ENCODE measurements around the gene ADAT3. TPM values are rescaled to one million over a fixed set of nuclear protein-coding genes. Genes with fewer than 3 reads are reported as not detected.

ADAT3 gene
- total and polyA plus RNA-seq, 2 of the 4 experiments (the other 2 are of a cell fraction), result 0.36 to 2.8 TPM

DNA sequence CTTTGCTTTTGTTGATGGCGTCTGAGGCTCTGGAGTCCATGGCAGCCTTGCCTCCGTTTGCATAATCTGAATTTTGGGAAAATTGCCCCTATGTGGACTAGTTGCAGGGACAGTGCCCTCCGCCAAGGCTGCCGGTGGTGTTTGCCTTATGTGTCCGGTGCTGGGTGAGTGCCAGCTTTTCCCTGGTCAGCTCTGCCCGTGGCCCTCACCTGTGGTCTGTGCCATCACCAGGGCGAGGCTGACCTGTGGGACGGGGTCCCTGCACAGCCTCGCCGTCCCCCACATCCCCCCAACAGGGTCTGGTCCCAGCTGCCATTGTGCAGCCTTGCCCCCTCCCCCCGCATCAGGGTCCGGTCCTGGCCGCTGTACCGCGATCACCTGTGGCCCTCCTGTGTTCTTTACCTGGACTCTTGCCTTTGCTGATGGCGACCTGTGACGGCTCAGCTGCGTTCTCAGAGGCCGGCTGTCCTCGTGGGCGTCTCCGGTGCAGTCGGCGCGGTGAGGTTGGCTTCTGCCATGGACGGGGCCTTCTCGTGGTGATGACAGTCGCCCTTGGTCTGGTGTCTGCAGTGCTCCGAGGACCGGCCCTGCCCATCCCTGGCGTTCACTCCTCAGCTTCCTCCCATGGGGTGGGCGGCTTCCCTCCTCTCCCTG is 48.4 kb downstream of the ADAT3 start:
- no peak overlapping the region for H3K4ac ChIP-seq (ENCODE audit: low read depth, low read length)
- in situ Hi-C loops (cut with MboI; ENCODE audit: low sequenced_read_pairs), result no loop called here
- peaks cover 2% of the 10 kb centered on the region; the same call in 1 of the 2 replicates for H3K9me1 ChIP-seq (ENCODE audit: insufficient read depth, low read length)
- no peak for DNase-seq
- peaks cover 91% of the 10 kb centered on the region for H4K20me1 ChIP-seq (ENCODE audit: insufficient read depth, low read length)
- no peak overlapping the region for H3K9ac ChIP-seq (ENCODE audit: low read depth, low read length)
- no peak overlapping the region for H3K4me2 ChIP-seq (ENCODE audit: low read depth, low read length)
- H3K56ac ChIP-seq (ENCODE audit: extremely low read depth, insufficient read depth, low read length), result no peak overlapping the region
- ChIA-PET POLR2A (ENCODE audit: unreplicated experiment) (no interaction called here), CTCF (no interaction called here)
- no peaks in the 10 kb centered on the region for H3K4me1 ChIP-seq (ENCODE audit: control insufficient read depth, insufficient read depth, low read length)
- no peak overlapping the region for H3K18ac ChIP-seq (ENCODE audit: low read depth, low read length)
- no peak overlapping the region for H2BK5ac ChIP-seq (ENCODE audit: low read depth, low read length, poor library complexity, severe bottlenecking)
- no peak overlapping the region for H2AFZ ChIP-seq (replicated peaks; ENCODE audit: low read length, poor library complexity)
- no peak overlapping the region for H3K14ac ChIP-seq (replicated peaks; ENCODE audit: low read depth, low read length)
- WGBS, 2 experiments (ENCODE audit: extremely low coverage in 2 of 2, insufficient read length in 1 of 2), result 88% methylated on average over 16 of the region's 32 CpGs; no CpG with 5 or more reads in 1 of the 2 experiments
- no peak for ATAC-seq (ENCODE audit: low read depth)
- TF ChIP-seq MXI1 (IDR thresholded peaks at IDR 0.05; ENCODE audit: borderline replicate concordance, low read depth, low read length) (no peak), RAD21 (IDR thresholded peaks at IDR 0.05; ENCODE audit: low read length) (no peak), CEBPB (IDR thresholded peaks at IDR 0.05; ENCODE audit: low read depth, low read length) (no peak), MAZ (IDR thresholded peaks at IDR 0.05; ENCODE audit: borderline replicate concordance, low read depth, low read length) (no peak), NFE2L2 (IDR thresholded peaks at IDR 0.05; ENCODE audit: low read depth, low read length) (no peak), ELK1 (IDR thresholded peaks at IDR 0.05; ENCODE audit: borderline replicate concordance, low read depth, low read length) (no peak), USF2 (IDR thresholded peaks at IDR 0.05; ENCODE audit: low read depth, low read length) (no peak), BHLHE40 (IDR thresholded peaks at IDR 0.05; ENCODE audit: low read depth, low read length) (no peak), CHD1 (IDR thresholded peaks at IDR 0.05; ENCODE audit: low read depth, low read length) (no peak), FOS (IDR thresholded peaks at IDR 0.05; ENCODE audit: low read depth, low read length) (no peak), RFX5 (IDR thresholded peaks at IDR 0.05; ENCODE audit: low read depth, low read length) (no peak), MAFK (IDR thresholded peaks at IDR 0.05; ENCODE audit: low read depth, low read length) (no peak), RCOR1 (IDR thresholded peaks at IDR 0.05; ENCODE audit: insufficient replicate concordance, low read length) (no peak), POLR2A (IDR thresholded peaks at IDR 0.05; ENCODE audit: low read depth, low read length) (no peak), SMC3 (IDR thresholded peaks at IDR 0.05; ENCODE audit: low read depth, low read length) (no peak)
- TF ChIP-seq, protein P1, sequence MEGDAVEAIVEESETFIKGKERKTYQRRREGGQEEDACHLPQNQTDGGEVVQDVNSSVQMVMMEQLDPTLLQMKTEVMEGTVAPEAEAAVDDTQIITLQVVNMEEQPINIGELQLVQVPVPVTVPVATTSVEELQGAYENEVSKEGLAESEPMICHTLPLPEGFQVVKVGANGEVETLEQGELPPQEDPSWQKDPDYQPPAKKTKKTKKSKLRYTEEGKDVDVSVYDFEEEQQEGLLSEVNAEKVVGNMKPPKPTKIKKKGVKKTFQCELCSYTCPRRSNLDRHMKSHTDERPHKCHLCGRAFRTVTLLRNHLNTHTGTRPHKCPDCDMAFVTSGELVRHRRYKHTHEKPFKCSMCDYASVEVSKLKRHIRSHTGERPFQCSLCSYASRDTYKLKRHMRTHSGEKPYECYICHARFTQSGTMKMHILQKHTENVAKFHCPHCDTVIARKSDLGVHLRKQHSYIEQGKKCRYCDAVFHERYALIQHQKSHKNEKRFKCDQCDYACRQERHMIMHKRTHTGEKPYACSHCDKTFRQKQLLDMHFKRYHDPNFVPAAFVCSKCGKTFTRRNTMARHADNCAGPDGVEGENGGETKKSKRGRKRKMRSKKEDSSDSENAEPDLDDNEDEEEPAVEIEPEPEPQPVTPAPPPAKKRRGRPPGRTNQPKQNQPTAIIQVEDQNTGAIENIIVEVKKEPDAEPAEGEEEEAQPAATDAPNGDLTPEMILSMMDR (conservative IDR thresholded peaks at IDR 0.05; ENCODE audit: low read depth, low read length), result no peak
- H2AK9ac ChIP-seq (replicated peaks; ENCODE audit: low read depth, low read length, poor library complexity), result no peak overlapping the region
- H4K8ac ChIP-seq (ENCODE audit: low read depth in 2 of 2, low read length in 2 of 2), result no peak overlapping the region
- H3K27ac ChIP-seq (ENCODE audit: insufficient read depth, low read length), result no peak overlapping the region
- no peaks in the 10 kb centered on the region for H3K9me3 ChIP-seq (ENCODE audit: control insufficient read depth, insufficient read depth, low read length)
- intact Hi-C loops (cut with micrococcal nuclease), result no loop called here
- H2BK20ac ChIP-seq (ENCODE audit: low read depth, low read length), result no peak overlapping the region
- peaks cover 17% of the 10 kb centered on the region; the same call in 1 of the 2 replicates for H3K36me3 ChIP-seq (ENCODE audit: control insufficient read depth, insufficient read depth, low read length)
- dilution Hi-C loops (cut with HindIII; ENCODE audit: low sequenced_read_pairs, unreplicated experiment), result no loop called here
- no peak overlapping the region for H4K5ac ChIP-seq (ENCODE audit: low read depth, low read length)
- H2AK5ac ChIP-seq (ENCODE audit: low read depth, low read length), result no peak overlapping the region
- no peaks in the 10 kb centered on the region for H3K27me3 ChIP-seq (ENCODE audit: control insufficient read depth, insufficient read depth, low read length)
- no peak overlapping the region for H4K91ac ChIP-seq (ENCODE audit: insufficient read depth, low read depth, low read length)
- no peak overlapping the region for H3K23ac ChIP-seq (ENCODE audit: low read depth, low read length)
- H3K79me1 ChIP-seq (ENCODE audit: low read depth in 1 of 2, low read length in 2 of 2), result peaks cover 12 to 74% of the 10 kb centered on the region in 2 experiments; a peak in 3 of 4 replicates
- no peak overlapping the region for H2BK120ac ChIP-seq (ENCODE audit: low read depth, low read length)
- H3K4me3 ChIP-seq (ENCODE audit: insufficient read depth, low read depth, low read length), result no peak overlapping the region
- BruUV-seq (replicated peaks), result no TSS peak
- no peak overlapping the region for H2BK15ac ChIP-seq (ENCODE audit: low read depth, low read length)

Measured in IMR-90 (cell line).